ENCODE results near the gene RICTOR. TPM values are rescaled to one million over a fixed set of nuclear protein-coding genes. Genes with fewer than 3 reads are reported as not detected.

The RICTOR gene, protein sequence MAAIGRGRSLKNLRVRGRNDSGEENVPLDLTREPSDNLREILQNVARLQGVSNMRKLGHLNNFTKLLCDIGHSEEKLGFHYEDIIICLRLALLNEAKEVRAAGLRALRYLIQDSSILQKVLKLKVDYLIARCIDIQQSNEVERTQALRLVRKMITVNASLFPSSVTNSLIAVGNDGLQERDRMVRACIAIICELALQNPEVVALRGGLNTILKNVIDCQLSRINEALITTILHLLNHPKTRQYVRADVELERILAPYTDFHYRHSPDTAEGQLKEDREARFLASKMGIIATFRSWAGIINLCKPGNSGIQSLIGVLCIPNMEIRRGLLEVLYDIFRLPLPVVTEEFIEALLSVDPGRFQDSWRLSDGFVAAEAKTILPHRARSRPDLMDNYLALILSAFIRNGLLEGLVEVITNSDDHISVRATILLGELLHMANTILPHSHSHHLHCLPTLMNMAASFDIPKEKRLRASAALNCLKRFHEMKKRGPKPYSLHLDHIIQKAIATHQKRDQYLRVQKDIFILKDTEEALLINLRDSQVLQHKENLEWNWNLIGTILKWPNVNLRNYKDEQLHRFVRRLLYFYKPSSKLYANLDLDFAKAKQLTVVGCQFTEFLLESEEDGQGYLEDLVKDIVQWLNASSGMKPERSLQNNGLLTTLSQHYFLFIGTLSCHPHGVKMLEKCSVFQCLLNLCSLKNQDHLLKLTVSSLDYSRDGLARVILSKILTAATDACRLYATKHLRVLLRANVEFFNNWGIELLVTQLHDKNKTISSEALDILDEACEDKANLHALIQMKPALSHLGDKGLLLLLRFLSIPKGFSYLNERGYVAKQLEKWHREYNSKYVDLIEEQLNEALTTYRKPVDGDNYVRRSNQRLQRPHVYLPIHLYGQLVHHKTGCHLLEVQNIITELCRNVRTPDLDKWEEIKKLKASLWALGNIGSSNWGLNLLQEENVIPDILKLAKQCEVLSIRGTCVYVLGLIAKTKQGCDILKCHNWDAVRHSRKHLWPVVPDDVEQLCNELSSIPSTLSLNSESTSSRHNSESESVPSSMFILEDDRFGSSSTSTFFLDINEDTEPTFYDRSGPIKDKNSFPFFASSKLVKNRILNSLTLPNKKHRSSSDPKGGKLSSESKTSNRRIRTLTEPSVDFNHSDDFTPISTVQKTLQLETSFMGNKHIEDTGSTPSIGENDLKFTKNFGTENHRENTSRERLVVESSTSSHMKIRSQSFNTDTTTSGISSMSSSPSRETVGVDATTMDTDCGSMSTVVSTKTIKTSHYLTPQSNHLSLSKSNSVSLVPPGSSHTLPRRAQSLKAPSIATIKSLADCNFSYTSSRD (N-terminal part only)
- total RNA-seq (2014; rRNA removed) (24.5 and 28.1 TPM in 2 replicates), Bru-seq, nascent RNA (percentile 95 among the genes with signal in this experiment), BruChase-seq, experiment 1, labeled RNA remaining after a 6-hour chase (percentile 85 among the genes with signal in this experiment), BruChase-seq, experiment 2, labeled RNA remaining after a 2-hour chase (percentile 94 among the genes with signal in this experiment)
- long read RNA-seq, full-length matches to known transcripts, result 10 of 48 reads
- long read RNA-seq, partial matches to known transcripts, result 13 of 48 reads
- long read RNA-seq, other reads (novel, unspliced or antisense), result 25 of 48 reads

DNA sequence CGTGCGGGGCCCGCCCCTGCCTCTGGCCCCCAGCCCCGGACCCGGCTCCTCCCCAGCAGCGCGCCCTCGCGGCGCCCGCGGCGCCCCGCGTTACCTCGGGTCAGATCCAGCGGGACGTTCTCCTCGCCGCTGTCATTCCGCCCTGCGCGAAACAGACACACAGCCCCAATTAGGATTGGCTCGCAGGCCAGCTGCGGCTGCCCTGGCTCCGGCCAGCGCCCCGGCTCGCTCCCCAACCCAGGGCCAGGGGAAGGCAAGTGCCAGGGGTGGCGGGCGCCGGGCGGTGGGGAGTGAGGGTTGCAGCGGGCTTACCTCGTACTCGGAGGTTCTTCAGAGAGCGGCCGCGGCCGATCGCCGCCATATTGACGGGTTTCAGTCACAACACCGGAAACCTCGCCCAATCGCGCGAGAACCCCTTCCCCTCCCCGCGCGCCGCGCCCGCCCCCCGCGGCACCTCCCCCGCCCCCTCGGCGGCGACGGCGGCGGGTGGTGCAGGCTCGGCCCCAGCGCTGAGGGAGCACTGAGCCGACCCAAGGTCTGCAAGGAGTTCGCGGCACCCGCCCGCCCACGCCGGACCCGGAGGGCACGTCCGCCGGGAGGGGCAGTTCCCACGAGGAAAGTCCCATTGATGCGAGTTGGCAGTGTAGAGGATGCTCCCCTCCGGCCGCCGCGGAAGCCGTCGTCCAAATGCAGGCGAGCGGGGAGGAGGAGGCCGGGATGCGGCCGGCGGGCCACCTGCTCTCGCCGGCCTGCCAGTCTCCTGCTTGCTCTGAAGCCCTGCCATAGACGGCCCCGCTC, at the start of gene RICTOR:
RICTOR (minus strand) TSS at position 383 of the 798 bp plus-strand sequence; CDS start at position 361, 22 bp downstream.
- Histone ChIP-seq H3K9ac (ENCODE audit: low read length) (peak within 1 kb of the TSS; percentile 95), H4K20me1 (ENCODE audit: low read length) (peaks cover 25% of the 10 kb centered on the region), H3K4me2 (ENCODE audit: low read length) (peak within 1 kb of the TSS; percentile 90), H3K4me1 (ENCODE audit: insufficient read depth, low read length) (peaks cover 40% of the 10 kb centered on the region), H3K79me2 (ENCODE audit: low read length) (peaks cover 67% of the 10 kb centered on the region), H3K27ac (ENCODE audit: low read length) (peak within 1 kb of the TSS; percentile 87), H2AFZ (ENCODE audit: low read length) (peak within 1 kb of the TSS; percentile 86), H3K27me3 (ENCODE audit: low read length) (no peaks in the 10 kb centered on the region), H3F3A (ENCODE audit: low read length, unreplicated experiment) (peaks cover 11% of the 10 kb centered on the region), H3K9me2 (replicated peaks; ENCODE audit: low read length) (no peaks in the 10 kb centered on the region), H3K36me3 (ENCODE audit: low read depth, low read length) (peaks cover 6% of the 10 kb centered on the region; the same call in 1 of the 2 replicates), H3K9me3 (ENCODE audit: low read length) (no peaks in the 10 kb centered on the region), H3K4me3 (ENCODE audit: low read length) (peak within 1 kb of the TSS; percentile 94)
- DNase-seq, result peak; percentile 93
- ChIA-PET POLR2A (ENCODE audit: unreplicated experiment) (no interaction called here), CTCF (interaction anchor here (0.6 kb wide), 1 partner anchor 150 kb away, joined by 3 read pairs; no protein-coding TSS in a partner anchor)
- ATAC-seq, result peak; percentile 75
- TF ChIP-seq, protein P1, sequence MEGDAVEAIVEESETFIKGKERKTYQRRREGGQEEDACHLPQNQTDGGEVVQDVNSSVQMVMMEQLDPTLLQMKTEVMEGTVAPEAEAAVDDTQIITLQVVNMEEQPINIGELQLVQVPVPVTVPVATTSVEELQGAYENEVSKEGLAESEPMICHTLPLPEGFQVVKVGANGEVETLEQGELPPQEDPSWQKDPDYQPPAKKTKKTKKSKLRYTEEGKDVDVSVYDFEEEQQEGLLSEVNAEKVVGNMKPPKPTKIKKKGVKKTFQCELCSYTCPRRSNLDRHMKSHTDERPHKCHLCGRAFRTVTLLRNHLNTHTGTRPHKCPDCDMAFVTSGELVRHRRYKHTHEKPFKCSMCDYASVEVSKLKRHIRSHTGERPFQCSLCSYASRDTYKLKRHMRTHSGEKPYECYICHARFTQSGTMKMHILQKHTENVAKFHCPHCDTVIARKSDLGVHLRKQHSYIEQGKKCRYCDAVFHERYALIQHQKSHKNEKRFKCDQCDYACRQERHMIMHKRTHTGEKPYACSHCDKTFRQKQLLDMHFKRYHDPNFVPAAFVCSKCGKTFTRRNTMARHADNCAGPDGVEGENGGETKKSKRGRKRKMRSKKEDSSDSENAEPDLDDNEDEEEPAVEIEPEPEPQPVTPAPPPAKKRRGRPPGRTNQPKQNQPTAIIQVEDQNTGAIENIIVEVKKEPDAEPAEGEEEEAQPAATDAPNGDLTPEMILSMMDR (conservative IDR thresholded peaks at IDR 0.05; ENCODE audit: low read depth, low read length), result no peak
- TF ChIP-seq EZH2 (IDR thresholded peaks at IDR 0.05; ENCODE audit: low read length, unreplicated experiment) (no peak), EZH2phosphoT487 (IDR thresholded peaks at IDR 0.05; ENCODE audit: borderline replicate concordance, low read length) (no peak)
- intact Hi-C loops (cut with micrococcal nuclease), result loop anchor here (2.0 kb wide), 1 partner anchor 69 kb away; no protein-coding TSS in a partner anchor
- BruUV-seq (replicated peaks), result no TSS peak

DNA sequence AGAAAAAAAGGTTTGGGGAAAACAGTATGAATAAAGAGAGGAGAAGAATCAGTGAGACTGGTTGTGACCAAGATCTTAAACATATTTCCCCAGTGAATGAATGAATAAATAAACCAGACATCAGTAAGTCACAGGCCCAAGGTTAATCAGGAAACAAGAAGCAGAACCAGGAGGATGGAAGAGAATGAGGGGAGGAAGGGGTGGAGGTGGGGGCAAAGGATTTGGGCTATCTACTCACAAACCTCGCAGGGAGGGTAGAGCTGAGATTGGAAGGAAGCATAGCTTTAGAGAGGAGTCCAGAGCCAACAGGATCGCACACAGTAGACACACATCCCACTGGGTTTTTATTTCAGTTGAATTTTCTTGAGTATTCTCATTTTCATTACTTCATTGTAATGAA, 47.7 kb upstream of the RICTOR start:
- BruUV-seq (replicated peaks), result no TSS peak
- H3K4me2 ChIP-seq (ENCODE audit: low read length), result peak overlapping the region; percentile 48; the same call in 1 of the 2 replicates
- H3K27ac ChIP-seq (ENCODE audit: low read length), result peak overlapping the region; percentile 72
- no peaks in the 10 kb centered on the region for H3K36me3 ChIP-seq (ENCODE audit: low read depth, low read length)
- ATAC-seq, result no peak
- H3K4me1 ChIP-seq (ENCODE audit: insufficient read depth, low read length), result peaks cover 53% of the 10 kb centered on the region
- H3K9ac ChIP-seq (ENCODE audit: low read length), result no peak overlapping the region
- ChIA-PET POLR2A (ENCODE audit: unreplicated experiment) (no interaction called here), CTCF (no interaction called here)
- intact Hi-C loops (cut with micrococcal nuclease), result no loop called here
- TF ChIP-seq, protein P1 (conservative IDR thresholded peaks at IDR 0.05; ENCODE audit: low read depth, low read length), result no peak
- TF ChIP-seq EZH2 (IDR thresholded peaks at IDR 0.05; ENCODE audit: low read length, unreplicated experiment), result no peak
- TF ChIP-seq EZH2phosphoT487 (IDR thresholded peaks at IDR 0.05; ENCODE audit: borderline replicate concordance, low read length), result no peak
- H3K9me2 ChIP-seq (replicated peaks; ENCODE audit: low read length), result no peaks in the 10 kb centered on the region
- no peaks in the 10 kb centered on the region for H3K9me3 ChIP-seq (ENCODE audit: low read length)
- H2AFZ ChIP-seq (ENCODE audit: low read length), result peak overlapping the region; percentile 44
- no peaks in the 10 kb centered on the region for H3K79me2 ChIP-seq (ENCODE audit: low read length)
- H4K20me1 ChIP-seq (ENCODE audit: low read length), result no peaks in the 10 kb centered on the region
- no peak for DNase-seq
- no peak overlapping the region for H3K4me3 ChIP-seq (ENCODE audit: low read length)
- no peaks in the 10 kb centered on the region for H3F3A ChIP-seq (ENCODE audit: low read length, unreplicated experiment)
- no peaks in the 10 kb centered on the region for H3K27me3 ChIP-seq (ENCODE audit: low read length)

Measured in PC-3 (cell line).